ENCODE measurements around the gene RRBP1. TPM values are rescaled to one million over a fixed set of nuclear protein-coding genes. Genes with fewer than 3 reads are reported as not detected.

Gene RRBP1
- total RNA-seq, 1 donor from 2014 or later: 83.0 TPM

DNA sequence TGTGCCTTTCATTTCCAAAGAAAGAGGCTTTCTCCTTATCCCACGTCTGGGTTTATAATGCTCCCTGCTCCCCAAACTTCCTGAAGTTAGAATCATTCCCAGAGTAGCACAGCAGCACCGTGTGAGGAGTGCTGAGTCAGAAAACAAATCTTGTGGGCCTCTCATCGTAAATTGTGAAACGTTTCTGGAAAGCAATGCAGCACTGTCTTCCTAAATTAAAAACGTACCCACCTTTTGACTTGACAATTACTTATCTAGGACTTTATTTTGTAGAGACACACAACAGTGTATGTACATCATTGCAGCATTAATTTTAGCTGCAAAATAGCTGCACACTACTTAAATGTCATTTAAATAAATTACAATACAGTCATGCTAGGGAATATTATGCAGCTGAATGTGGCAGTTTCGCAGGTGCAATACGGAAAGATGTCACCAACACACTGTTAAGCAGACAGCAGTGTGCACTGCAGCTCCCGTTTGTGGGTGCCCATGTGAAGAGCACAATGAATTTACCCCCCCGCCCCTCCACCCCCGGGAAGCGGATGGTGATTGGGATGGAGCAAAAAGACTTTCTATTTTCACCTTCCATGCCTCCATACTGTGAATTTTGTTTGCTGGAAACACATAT is 30.8 kb downstream of the RRBP1 start:
- intact Hi-C loops (cut with micrococcal nuclease): no loop called here

DNA sequence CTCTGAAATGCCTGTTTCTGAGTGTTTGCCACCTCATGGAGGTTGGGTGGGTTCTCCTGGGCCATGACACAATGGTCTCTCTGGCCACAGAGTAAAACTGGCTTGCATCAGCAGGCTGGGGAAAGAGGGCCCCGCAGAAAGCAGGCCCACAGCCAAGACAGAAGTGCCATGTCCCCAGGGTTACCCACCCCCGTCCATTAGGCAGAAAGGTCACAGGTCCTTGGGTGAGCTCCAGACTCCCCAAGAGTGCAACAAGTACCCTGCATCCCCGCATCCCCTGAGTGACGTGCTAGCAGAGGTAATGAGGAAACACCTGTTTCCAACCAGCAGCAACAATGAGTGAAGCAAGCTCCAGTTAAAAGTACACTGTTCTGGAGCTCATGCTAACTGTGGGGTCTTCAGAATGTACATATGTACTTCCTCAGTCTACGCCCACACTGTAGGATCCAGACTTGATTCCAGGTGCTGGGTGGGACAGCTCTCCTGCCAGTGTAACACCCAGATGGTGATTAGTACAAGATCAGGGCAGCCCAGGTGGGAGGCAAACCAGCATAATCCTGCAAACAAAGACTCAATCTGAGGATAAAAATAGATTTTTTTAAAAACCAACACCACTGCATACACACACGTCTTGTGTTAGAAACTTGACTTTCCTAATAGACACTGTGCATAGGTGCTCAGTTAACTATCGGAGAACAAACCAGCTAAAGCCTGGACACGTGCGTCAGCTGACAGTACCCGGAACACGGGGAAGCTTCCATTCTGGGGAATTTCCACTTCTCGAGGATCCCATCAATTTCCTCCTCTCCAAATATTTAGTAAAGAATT is 31.5 kb downstream of the RRBP1 start:
- intact Hi-C loops (cut with micrococcal nuclease): no loop called here

DNA sequence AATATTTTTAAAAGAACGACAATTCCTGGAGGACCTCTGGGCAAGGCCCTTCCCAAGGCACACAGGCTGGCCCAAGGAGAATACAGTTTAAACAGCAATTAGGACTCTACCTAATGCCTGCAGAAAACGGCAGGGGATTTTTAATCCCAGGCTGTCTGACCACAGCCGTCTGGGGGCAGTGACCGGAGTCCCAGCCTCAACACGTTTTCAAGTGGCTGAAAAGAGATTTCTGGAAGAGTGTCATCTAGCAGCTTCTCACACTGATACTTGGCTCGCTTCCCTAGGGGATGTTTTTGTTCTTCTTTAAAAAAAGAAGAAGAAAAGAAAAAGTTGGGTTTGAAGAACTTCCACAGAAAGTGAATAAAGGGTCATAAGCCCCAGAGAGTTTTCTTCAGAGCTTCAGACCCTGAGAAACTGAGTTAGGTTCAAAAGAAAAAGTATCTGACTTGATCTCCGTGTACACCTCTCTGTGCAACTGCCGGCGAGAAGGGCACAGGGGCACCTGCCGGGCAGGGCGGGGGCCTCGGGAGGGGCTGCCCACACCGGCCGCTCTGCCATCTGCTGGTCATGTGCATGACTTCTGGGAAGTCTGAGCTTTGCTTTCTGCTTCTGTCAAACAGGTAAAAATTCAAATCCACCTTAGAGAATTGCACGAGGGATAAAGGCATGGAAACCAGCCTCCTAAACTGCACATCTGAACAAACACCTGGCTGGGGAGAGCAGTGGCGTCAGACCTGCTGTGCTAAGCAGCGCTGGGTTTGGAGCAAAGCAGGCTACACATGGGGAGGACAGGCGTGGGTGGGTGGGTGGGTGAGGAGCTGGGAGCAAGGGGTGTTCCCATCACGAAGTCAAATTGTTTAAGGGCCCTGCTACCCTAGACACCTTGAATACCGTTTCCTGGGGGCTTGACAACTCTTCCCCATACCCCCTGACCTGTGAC is 33.0 kb downstream of the RRBP1 start:
- intact Hi-C loops (cut with micrococcal nuclease): no loop called here

DNA sequence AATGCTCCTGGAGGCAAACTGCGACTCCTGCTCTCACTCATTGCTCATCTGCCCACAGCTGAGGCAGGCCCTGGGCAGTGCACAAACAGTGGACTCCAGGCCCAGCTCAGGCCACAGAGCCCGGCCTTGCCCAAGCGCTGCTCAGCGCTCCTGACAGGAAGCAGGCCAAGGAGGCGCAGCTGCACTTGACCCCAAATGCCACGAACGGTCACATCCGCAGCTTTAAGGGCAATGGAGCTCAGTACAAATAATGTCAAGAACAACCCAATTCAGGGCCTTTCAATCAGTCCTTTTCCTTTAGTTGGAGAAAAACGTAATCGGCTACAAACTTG is 33.8 kb downstream of the RRBP1 start:
- intact Hi-C loops (cut with micrococcal nuclease): no loop called here

- intact Hi-C loops (cut with micrococcal nuclease): no loop called here
Observed at GRCh38 chr20:17647391-17648314, 34.4 kb downstream of the RRBP1 start.

DNA sequence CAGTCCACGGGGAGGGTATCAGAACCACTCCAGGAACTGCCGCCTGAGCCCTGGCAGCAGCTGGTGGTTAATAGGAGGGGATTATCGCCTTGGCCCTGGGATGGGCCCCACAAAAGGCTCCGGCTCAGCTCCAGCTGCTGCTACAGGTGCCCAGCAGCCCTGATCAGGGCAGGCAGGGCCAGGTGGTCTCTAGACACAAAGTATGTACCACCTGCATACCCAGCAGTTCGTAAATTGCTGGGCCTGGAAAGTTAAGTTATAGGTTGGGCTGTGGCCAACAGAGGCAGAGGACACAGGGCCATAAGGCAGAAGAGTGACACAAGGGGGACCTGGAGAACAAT is 35.1 kb downstream of the RRBP1 start:
- intact Hi-C loops (cut with micrococcal nuclease): no loop called here

- intact Hi-C loops (cut with micrococcal nuclease): no loop called here
Observed at GRCh38 chr20:17646209-17646960, 35.7 kb downstream of the RRBP1 start.

DNA sequence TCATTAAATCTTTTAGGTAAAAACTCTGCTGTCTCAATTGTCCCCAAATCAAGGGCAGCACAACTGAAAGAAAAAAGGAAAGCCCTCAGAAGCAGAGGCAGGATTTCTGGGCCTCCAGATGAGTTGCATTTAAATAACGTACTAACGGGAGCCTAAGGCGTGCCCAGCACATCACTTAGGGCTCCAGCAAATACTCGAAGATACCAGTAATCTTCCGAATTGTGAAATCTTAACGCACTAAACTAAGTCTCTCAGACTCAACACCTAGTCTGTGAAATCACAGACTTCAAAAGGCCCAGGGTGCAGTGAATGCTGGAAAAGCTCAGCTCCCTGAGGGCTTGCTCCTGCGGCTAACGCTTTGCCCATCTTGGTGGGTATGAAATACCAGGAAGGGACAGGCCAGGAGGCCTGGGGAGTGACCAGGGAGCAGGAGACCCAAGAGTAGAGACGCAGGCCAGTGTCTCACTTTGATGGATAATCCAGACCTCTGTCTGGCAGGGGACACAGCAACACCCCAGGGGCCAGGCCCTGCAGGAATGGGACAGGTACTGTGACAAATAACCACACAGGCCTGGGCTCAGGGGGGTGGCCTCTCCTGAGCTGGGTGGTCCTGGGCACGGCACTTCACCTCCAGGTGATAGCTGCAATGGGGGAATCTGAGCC is 36.4 kb downstream of the RRBP1 start:
- intact Hi-C loops (cut with micrococcal nuclease): no loop called here

DNA sequence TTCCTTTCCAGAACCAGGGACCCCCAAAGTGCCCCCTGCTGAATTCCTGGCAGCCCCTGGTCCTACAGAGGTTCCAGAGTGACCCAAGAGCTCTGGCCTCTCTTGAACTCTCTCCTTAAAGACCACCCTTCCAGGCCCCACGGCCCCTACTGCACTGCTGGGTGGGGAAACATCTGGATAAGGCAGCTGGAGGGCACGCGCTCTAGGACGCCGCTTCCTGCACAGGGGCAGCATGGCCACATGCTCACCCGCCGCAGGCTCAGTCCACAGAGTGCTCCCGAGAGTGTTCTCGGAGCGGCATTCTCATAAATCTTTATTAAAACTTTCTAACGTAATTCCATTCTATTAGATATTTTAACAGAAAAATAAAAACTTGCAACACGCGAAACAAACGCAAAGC is 37.0 kb downstream of the RRBP1 start:
- intact Hi-C loops (cut with micrococcal nuclease): no loop called here

- intact Hi-C loops (cut with micrococcal nuclease): no loop called here
Observed at GRCh38 chr20:17644451-17644850, 37.6 kb downstream of the RRBP1 start.

DNA sequence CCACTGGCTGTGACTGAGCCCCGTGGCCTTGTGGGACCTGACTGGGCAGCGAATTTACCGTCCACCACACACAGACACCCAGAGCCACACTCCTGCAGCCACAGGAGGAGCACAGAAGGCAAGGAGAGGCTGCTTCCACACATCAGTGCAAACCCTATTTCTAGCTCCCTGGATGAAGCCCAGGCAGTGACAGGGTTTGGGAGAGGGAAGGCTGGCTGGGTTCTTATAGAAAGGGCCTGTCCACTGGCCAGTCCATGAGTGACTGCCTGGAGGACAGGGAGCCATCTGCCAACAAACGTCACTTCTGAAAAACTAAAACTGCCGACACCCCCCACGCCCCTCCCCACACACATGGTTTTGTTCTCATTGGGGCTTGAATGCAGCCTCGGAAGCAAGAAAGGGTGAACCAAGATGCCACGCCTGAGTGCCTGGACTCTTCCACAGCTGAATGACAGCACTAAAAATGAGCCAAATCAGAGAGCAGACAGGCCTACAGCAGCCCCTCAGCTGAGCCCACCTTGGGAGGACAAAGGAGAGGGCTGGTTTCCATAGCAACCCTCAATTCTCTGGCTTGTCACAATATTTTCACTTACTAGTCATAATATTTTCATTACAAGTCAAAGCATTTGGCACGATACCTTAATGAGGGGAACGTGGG is 38.4 kb downstream of the RRBP1 start:
- intact Hi-C loops (cut with micrococcal nuclease): no loop called here

- intact Hi-C loops (cut with micrococcal nuclease): no loop called here
Observed at GRCh38 chr20:17642404-17643269, 39.4 kb downstream of the RRBP1 start.

DNA sequence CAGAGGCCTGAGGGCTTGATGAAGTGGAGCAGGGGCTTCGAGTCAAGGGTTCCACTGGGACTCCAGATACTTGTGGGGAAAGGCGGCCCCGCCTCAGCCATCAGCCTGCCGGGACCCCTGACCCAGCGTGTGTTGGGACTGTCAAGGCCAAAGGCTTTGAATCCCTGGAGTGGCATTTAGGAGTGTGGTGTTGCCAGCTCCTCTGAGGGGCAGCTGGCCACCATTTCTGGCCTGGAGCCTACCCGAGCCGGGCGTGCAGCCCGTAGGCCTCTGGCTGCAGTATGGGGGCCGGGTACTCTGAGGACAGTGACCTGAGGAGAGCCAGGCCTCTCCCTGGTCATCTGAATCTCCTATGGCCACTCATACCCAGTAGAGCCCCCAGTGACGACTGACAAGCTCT is 40.0 kb downstream of the RRBP1 start:
- intact Hi-C loops (cut with micrococcal nuclease): no loop called here

DNA sequence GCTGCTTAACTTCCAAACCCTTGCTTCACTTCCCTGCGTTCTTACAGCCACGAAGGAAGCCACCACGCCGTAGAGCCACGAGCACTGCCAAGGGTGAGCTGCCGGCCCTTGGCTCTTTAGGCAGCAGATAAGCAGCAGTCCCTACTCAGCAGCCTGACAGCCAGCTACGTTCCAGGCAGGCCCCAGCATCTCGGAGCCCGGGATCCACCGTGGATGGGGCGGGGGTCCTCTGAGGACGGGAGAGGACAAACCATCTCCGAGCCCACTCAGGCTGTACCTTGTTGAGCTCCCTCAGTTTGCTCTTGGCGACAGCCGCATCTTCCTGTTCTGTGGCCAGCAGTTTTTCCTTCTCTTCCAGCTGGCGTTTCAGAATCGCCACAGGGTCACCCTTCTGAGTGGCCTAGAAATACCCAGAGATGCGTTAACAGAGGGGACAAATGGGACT is 40.5 kb downstream of the RRBP1 start:
- intact Hi-C loops (cut with micrococcal nuclease): no loop called here

- intact Hi-C loops (cut with micrococcal nuclease): no loop called here
Observed at GRCh38 chr20:17640875-17641378, 41.1 kb downstream of the RRBP1 start.

- intact Hi-C loops (cut with micrococcal nuclease): no loop called here
Observed at GRCh38 chr20:17640146-17640874, 41.7 kb downstream of the RRBP1 start.

DNA sequence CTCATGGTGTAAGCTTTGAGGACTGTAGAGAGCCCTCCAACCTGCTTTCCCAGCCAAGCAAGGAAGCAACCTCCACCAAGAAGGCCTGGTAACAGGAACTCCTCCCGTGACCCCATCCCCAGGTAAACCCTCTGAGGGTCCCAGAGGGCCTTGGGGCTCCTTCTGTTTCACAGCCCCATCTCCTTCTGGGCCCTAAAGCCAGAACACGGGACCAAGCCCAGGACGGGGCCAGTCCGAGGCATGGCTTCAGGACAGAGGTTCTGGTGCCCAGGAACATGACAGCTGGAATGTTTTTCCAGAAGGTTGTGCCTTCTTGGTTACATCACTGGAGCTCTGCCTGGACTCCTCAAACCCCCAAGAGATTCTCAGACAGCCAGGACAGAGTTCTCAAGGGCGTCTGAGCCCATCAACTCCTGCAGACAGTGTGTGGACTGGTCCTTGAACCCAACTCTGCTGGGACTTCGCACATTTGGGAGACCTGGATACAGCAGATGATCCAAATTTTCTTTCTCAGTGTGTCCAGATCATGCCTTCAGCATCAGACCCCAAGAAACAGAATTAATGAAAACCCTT is 43.1 kb downstream of the RRBP1 start:
- intact Hi-C loops (cut with micrococcal nuclease): no loop called here

Measured in T-helper 2 cell treated with Interferon-gamma antibody and Interleukin-4, amounts not matched to agents 100 ng/mL and 5 ng/mL, for 36 hours (primary cell).